Measurements from ENCODE around the gene TULP1.
"Not testable (repeated sequence)": the region's sequence is repeated elsewhere in the genome, so short reads cannot be mapped to it uniquely, and the experiment has no call there.

Gene TULP1

GRCh38 chr6:35512740-35513139 lies at the start of gene TULP1:
Gene TULP1, minus strand, starts transcription at chr6:35512896. Its CDS starts 38 bp downstream, at chr6:35512858.
- no peak for DNase-seq

GRCh38 chr6:35562060-35562459 lies 49.4 kb upstream of the TULP1 start:
- peak; percentile 6 for DNase-seq

DNA sequence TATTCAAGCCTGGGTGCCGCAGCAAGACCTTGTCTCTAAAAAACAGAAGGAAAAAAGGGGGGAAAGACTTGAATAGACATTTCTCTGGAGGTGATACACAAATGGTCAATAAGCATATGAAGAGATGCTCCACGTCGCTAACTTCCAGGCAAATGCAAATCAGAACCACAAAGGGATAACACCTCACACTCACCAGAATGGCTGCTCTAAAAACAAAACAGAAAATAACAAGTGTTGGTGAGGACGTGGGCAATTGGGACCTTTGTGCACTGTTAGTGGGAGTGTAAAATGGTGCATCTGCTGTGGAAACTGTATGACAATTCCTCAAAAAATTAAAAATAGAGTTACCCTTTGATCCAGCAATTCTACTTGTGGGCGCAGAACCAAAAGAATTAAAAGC lies 48.4 kb upstream of the TULP1 start:
- DNase-seq: no peak

GRCh38 chr6:35558571-35558970 lies 45.9 kb upstream of the TULP1 start:
- no peak for DNase-seq

DNA sequence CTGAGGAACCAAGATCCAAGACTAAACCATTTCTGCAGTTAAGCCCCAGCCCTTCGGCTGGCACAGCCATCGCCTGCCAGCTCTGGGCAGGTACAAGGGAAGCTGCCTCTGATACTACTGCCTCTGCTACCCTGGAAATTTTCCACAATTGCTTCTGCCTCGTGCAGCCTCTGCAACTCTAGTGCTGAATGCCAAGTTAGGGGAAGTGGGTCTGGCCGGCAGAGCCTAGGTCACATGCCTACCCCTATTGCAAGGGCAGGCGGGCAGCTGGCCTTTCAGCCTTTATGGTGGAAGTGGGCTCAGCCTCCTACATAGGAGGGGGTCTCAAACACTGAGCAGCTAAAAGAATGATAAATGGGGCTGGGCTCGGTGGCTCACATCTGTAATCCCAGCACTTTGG lies 44.5 kb upstream of the TULP1 start:
- no peak for DNase-seq

- no peak for DNase-seq
Measured at GRCh38 chr6:35554811-35555210, 42.1 kb upstream of the TULP1 start.

- DNase-seq: no peak
Measured at GRCh38 chr6:35553315-35553714, 40.6 kb upstream of the TULP1 start.

GRCh38 chr6:35552285-35552917 lies 39.7 kb upstream of the TULP1 start:
- peak; percentile 26 for DNase-seq

DNA sequence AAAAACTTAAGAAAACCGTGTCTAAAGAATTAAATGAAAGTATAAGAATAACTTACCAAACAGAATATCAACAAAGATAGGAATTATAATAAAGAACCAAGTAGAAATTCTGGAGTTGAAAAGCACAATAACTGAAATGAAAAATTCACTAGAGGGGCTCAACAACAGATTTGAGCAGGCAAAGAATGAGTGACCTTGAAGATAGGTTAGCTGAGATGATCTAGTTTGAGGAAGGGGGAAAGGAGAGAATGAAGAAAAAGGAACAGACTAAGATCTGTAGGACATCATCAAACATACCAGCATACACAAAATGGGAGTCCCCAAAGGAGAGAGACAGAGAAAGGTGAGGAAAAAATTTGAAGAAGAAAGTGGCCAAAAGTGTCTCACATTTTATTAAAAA lies 37.7 kb upstream of the TULP1 start:
- no peak for DNase-seq

DNA sequence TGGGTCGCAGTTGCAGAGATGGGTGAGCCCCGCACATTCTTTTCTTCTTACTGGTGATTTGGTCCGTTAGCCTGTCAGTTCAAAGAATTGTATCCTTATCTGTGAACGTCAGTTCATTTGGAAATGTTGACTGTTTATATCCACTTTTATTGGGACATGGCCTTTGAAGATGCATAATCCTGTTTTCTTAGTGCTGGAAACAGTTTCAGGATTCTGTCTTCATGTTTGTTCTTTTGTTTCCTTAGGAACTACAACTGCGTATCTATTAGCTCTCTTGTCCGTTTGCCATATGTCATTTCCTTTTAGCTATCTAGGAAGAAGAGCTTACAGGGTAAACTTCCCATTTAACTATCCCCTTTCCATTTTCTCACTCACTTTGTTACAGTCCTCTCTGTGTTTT lies 35.0 kb upstream of the TULP1 start:
- no peak for DNase-seq

DNA sequence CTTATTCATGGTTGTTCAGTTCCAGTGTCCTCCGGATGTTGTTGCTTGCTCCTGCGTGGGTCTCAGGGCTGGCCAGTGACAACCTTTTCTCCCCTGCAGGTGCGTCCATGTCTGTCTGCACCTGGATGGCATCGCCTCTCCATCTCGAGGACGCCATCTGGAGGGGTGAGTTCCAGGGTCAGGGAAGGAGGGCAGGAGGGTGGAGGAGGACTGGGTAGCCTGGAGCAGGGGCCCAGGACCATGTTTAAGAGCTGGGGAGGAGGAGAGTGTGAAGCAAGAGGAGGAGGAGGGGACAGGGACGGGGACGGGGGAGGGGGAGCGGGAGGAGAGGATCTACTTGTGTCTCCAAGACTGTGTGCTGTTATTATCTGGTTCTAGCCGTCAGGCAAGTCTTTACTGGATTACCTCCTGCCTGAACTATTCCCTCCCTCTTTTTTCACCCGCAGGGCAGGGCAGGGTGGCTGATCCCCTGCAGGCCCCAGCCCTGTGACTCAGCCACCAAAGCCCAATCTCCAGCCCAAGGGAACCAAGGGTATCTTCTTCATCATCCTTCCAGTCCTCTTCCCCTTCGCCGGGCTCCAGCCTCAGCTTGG lies 32.2 kb upstream of the TULP1 start:
- no peak for DNase-seq

DNA sequence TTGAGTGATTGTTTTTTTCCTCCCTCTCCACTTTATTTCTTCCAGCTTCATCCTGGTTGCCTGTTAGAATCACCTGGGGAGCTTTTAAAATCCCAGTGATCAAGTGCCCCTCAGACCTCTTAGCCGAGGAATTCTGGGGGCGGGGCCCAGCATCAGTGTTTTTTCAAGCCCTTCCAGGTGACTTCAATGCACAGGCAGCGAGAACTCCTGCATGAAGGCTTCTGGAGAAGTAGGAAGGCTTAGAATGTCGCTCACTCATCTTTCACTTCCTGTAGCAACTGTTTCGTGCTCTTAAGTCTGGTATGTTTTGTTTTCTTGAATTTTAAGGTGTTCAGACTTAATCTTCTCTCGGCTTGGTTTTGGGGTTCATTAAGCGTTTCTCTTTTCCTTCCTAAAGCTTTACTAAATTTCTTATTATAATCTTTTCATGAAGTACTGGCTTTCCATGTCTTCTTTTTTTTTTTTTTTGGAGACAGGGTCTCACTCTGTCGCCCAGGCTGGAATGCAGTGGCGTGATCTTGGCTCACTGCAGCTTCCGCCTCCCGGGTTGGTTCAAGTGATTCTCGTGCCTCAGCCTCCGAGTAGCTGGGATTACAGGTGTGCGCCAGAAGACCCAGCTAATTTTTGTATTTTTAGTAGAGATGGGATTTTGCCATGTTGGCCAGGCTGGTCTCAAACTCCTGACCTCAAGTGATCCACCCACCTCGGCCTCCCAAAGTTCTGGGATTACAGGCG lies 30.9 kb upstream of the TULP1 start:
- DNase-seq: no peak

DNA sequence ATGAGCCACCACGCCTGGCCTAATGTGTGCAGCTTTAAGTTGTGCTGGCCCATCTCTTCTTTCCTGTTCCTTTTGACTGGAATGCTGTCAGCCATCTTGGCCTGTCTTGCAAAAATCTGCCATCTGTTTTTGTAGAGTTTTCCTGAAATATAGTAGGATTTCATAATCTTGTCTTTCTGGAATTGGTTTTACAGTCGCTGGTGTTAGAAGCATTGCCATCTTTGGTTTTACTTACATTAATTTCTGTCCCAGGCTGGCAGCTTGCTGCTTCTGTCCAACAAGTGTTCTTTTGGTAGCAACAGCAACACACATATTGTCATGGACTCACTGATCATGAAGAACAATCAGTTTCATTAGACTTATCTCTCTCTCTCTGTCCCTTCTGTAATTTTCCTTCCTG lies 29.1 kb upstream of the TULP1 start:
- no peak for DNase-seq

- DNase-seq: no peak
Measured at GRCh38 chr6:35539223-35539622, 26.5 kb upstream of the TULP1 start.

GRCh38 chr6:35535847-35536246 lies 23.2 kb upstream of the TULP1 start:
- not testable (repeated sequence) for DNase-seq

- peak; percentile 37 for DNase-seq
Measured at GRCh38 chr6:35534407-35535170, 21.9 kb upstream of the TULP1 start.

- DNase-seq: no peak
Measured at GRCh38 chr6:35533981-35534380, 21.3 kb upstream of the TULP1 start.

GRCh38 chr6:35532126-35532525 lies 19.4 kb upstream of the TULP1 start:
- no peak for DNase-seq

DNA sequence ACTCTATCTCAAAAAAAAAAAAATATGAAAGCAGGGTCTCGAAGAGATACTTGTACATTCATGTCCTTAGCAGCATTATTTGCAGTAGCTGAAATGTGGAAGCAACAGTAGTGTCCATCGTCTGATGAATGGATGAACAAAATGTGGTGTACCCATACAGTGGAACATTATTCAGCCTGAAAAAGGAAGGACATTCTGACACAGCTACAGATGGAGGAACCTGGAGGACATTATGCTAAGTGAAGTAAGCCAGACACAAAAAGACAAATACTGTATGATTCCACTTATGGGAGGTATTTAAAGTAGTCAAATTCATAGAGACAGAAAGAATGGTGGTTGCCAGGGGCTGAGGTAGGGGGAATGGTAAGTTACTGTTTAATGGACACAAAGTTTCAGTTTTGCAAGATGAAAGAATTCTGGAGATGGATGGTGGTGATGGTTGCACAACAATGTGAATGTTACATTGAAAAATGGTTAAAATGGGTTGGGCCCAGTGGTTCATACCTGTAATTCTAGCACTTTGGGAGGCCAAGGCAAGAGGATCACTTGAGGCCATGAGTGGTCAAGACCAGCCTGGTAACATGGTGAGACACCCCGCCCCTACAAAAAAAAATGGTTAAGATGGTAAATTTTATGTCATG lies 11.8 kb upstream of the TULP1 start:
- DNase-seq: no peak

DNA sequence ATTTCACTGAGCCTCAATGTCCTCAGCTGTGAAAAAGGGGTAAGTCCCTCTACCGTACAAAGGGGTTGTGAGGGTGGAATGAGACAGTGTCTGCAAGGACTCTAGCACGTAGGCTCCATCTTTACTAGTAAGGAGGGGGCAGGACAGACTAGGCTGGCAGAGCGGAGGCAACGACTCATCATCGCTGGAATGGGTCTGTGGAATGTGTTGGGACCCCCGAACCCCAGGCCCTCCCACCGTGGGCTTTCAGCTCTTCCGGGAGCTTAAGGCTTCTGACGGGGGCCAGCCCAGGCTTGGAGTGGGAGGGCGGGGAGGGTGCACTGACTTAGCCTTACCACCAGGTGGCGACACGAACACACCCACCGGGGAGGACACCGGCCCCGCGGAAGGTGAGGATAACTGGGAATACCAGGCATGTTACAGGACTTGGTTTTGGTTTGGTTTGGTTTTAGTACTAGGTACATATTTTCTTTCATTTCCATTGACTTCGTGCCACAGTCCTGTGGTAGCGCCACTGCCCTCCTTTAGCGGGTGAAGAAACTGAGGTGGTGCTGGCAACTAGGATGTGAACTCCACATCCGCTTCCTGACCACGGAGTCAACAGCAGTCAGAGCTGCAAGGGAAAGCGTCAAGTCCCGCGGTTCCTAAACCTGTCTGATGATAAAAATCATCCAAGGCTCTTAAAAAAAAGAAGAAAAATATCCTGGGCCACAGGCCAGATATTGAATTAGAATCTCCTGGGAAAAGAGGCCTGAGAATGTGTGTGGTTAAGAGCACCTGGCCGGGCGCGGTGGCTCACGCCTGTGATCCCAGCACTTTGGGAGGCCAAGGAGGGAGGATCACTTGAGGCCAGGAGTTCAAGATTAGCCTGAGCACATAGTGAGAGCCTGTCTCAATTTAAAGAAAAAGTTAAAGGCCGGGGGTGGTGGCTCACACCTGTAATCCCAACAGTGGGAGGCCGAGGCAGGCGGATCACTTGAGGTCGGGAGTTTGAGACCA lies 10.3 kb upstream of the TULP1 start:
- DNase-seq: peak; percentile 62

- DNase-seq: no peak
Measured at GRCh38 chr6:35522151-35522550, 9.5 kb upstream of the TULP1 start.

DNA sequence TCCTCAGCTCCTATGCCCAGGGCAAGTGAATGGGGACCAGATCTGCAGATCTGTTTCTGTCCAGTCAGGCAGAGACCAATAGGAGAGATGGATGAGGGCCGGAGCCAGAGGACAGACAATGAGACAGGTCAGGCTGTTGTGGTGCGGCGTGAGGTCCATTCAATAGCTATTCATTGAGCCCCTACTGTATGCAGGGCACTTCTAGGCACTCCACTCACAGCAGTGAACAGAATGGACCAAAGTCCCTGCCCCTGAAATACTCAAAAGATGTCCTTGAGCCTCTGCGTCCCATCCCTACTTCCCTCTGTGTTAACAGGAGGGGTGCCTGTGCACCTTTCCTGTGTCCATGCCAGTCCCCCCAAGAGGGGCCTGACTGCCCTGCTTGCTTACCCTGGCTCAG lies 8.5 kb upstream of the TULP1 start:
- no peak for DNase-seq

Measured in fibroblast of upper back skin (primary cell).